HEK293 (cell line): Measurements from ENCODE around the gene TOP3A.

Source experiments
- CTCF ChIA-PET: fragments of 350-600 bp; formaldehyde crosslinking; extraction: SDS; loops from one replicate; lab custom pipeline; 2021; ENCODE audit warnings: antibody characterized with exemption; lab: Yijun Ruan, JAX
- POLR2A ChIA-PET: fragments of 300-600 bp; formaldehyde crosslinking; extraction: SDS; loops from one replicate; lab custom pipeline; 2020; ENCODE audit warnings: antibody characterized with exemption, inconsistent platforms; lab: Yijun Ruan, JAX
- H3K27ac ChIP-seq: fragments of 200-500 bp; sonication (Bioruptor generic); 2 replicates; pipeline ENCODE4 v1.5.1; 2014; ENCODE audit warnings: low read depth, low read length, control low read depth, inconsistent platforms; ENCODE audit errors: extremely low read depth
- H3K36me3 ChIP-seq, 2 experiments: fragments of 200-500 bp in 1 of 2; sonication (Bioruptor generic) in 1 of 2; 1 replicate in 1 of 2; 2 replicates in 1 of 2; pipeline ENCODE4 v1.5.1; 2014 to 2017; ENCODE audit warnings: inconsistent platforms in 2 of 2, low read length in 2 of 2; ENCODE audit not compliant: control insufficient read depth in 2 of 2, insufficient read depth in 1 of 2
- H3K4me1 ChIP-seq: fragments of 200-500 bp; sonication (Bioruptor generic); 2 replicates; pipeline ENCODE4 v1.5.1; 2014; ENCODE audit warnings: mild to moderate bottlenecking, low read length, inconsistent platforms; ENCODE audit not compliant: control insufficient read depth, insufficient read depth
- H3K4me3 ChIP-seq: 2 replicates; pipeline ENCODE4 v1.5.1; 2011; ENCODE audit warnings: low read depth, mild to moderate bottlenecking, control low read depth, low read length, moderate library complexity
- H3K9me3 ChIP-seq: fragments of 200-500 bp; sonication (Bioruptor generic); 2 replicates; pipeline ENCODE4 v1.5.1; 2014; ENCODE audit warnings: low read depth, low read length, inconsistent platforms; ENCODE audit not compliant: control insufficient read depth, insufficient read depth
- BCL11B ChIP-seq: fragments of 450-650 bp; formaldehyde crosslinking; IDR thresholded peaks from 2 replicates; pipeline ENCODE4 v1.5.1; 2016; ENCODE audit warnings: low read depth, missing biosample characterization, missing genetic modification characterization
- GLI4 ChIP-seq: fragments of 450-650 bp; formaldehyde crosslinking; IDR thresholded peaks from 2 replicates; pipeline ENCODE4 v1.5.1; 2016; ENCODE audit warnings: missing biosample characterization, missing genetic modification characterization
- KLF1 ChIP-seq: fragments of 450-650 bp; formaldehyde crosslinking; IDR thresholded peaks from 2 replicates; pipeline ENCODE4 v1.5.1; 2016; ENCODE audit warnings: missing biosample characterization, missing genetic modification characterization
- KLF8 ChIP-seq: fragments of 450-650 bp; formaldehyde crosslinking; IDR thresholded peaks from 2 replicates; pipeline ENCODE4 v1.5.1; 2016; ENCODE audit warnings: missing biosample characterization, missing genetic modification characterization
- KLF9 ChIP-seq: fragments of 450-650 bp; formaldehyde crosslinking; IDR thresholded peaks from 2 replicates; pipeline ENCODE4 v1.5.1; 2016; ENCODE audit warnings: missing biosample characterization, missing genetic modification characterization, low read depth
- MYNN ChIP-seq: fragments of 450-650 bp; formaldehyde crosslinking; IDR thresholded peaks from 2 replicates; pipeline ENCODE4 v1.5.1; 2016; ENCODE audit warnings: missing biosample characterization, missing genetic modification characterization, borderline replicate concordance
- SP2 ChIP-seq: fragments of 450-650 bp; formaldehyde crosslinking; IDR thresholded peaks from 2 replicates; pipeline ENCODE4 v1.5.1; 2016; ENCODE audit warnings: missing biosample characterization, missing genetic modification characterization
- SP3 ChIP-seq: fragments of 450-650 bp; formaldehyde crosslinking; IDR thresholded peaks from 2 replicates; pipeline ENCODE4 v1.5.1; 2016; ENCODE audit warnings: missing biosample characterization, missing genetic modification characterization
- ZNF416 ChIP-seq: fragments of 450-650 bp; formaldehyde crosslinking; IDR thresholded peaks from 2 replicates; pipeline ENCODE4 v1.5.1; 2016; ENCODE audit warnings: missing biosample characterization, missing genetic modification characterization
- ZNF658 ChIP-seq: fragments of 450-650 bp; formaldehyde crosslinking; IDR thresholded peaks from 2 replicates; pipeline ENCODE4; 2016; ENCODE audit warnings: missing biosample characterization, missing genetic modification characterization
- TF ChIP-seq, protein P1 (sequence below): fragments of 450-650 bp; formaldehyde crosslinking; IDR thresholded peaks from 2 replicates; pipeline ENCODE4 v1.5.1; 2016; ENCODE audit warnings: missing biosample characterization, missing genetic modification characterization
- TF ChIP-seq, protein P2 (sequence below): fragments of 450-650 bp; formaldehyde crosslinking; IDR thresholded peaks from 2 replicates; pipeline ENCODE4 v1.5.1; 2016; ENCODE audit warnings: missing biosample characterization, missing genetic modification characterization
- TF ChIP-seq, protein P3 (sequence below): fragments of 450-650 bp; formaldehyde crosslinking; IDR thresholded peaks from 2 replicates; pipeline ENCODE4 v1.5.1; 2017; ENCODE audit warnings: missing biosample characterization, missing genetic modification characterization
- TF ChIP-seq, protein P4 (sequence below): fragments of 450-650 bp; formaldehyde crosslinking; IDR thresholded peaks from 2 replicates; pipeline ENCODE4 v1.5.1; 2016; ENCODE audit warnings: missing biosample characterization, missing genetic modification characterization

TOP3A gene

DNA sequence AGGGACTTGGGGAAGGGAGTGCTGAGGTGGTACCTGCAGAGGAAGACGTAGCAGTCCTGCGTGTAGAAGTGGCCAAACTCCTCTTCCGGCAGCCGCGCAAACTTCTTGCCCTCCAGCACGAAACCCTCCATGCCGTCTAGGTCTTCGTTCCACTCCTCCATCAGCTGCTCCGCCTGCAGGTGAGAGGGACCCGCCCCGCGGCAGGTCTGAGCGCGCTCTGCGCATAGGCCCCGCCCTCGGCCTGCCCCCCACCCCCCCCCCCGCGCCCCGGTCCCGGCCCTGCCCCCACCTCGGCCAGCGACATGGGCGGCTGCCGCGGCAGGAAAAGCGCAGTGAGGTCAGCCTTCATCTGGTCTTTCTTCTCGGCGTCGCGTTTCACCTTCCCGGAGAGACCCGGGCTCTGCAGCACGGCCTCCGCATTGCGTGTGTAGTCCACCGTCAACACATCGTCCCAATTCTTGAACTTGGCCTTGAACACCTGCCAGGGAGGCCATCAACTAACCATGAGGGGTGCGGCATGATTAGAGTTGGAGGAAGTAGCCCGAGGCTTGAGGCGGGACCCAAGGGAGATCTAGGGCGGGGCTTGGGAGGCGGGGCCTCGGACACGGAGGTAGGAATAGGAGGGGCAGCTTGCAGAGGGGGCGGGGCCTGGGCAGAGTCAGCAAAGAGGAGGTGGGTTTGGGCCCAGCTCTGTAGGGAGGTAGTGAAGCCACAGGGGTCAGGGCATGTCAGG is 67.7 kb downstream of the TOP3A start:
- peaks cover 6 to 88% of the 10 kb centered on the region in 2 experiments; a peak in 2 of 3 replicates for H3K36me3 ChIP-seq
- CTCF ChIA-PET: interaction anchor here (0.5 to 1.4 kb wide), 9 partner anchors 10 to 1585 kb away, joined by 3 to 5 read pairs (median 3); no protein-coding TSS in a partner anchor

DNA sequence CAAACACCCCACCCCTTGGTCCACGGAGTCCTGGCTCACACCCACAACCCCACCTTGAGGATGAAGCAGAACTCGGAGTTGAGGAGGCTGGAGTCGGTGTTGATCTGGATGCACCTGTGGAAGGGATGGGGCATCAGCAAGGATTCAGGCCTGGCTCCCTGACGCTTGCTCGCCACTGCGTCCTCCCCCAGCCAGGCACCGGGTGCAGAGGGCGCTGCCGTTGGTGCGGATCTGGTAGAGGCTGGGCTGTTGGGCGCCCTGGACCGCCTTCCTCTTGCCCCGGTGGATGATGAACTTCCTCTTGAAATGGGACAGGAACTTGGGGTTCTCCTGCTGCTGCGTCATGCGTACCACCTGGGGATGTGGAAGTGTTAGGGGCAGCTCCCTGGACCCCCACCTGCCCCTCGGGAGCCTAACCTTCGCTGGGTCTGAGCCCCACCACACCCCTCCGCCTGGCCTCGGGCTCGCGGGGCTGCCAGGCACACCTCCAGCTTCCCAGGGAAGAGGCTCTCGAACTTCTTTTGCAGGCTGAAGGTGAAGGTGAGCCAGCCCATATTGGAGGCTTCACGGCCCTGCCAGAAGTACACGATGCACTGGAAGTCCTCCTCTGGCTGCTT is 68.6 kb downstream of the TOP3A start:
- no peak overlapping the region for H3K27ac ChIP-seq
- no peak for TF ChIP-seq MYNN (tag by site-specific recombination)
- TF ChIP-seq, protein P1, sequence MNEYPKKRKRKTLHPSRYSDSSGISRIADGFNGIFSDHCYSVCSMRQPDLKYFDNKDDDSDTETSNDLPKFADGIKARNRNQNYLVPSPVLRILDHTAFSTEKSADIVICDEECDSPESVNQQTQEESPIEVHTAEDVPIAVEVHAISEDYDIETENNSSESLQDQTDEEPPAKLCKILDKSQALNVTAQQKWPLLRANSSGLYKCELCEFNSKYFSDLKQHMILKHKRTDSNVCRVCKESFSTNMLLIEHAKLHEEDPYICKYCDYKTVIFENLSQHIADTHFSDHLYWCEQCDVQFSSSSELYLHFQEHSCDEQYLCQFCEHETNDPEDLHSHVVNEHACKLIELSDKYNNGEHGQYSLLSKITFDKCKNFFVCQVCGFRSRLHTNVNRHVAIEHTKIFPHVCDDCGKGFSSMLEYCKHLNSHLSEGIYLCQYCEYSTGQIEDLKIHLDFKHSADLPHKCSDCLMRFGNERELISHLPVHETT (tag by site-specific recombination): no peak
- no peaks in the 10 kb centered on the region for H3K9me3 ChIP-seq
- ChIA-PET CTCF (interaction anchor here (0.5 kb wide), 1 partner anchor 30 kb away, joined by 5 read pairs; no protein-coding TSS in a partner anchor), POLR2A (interaction anchor here (1.9 kb wide), 1 partner anchor 62 kb away, joined by 5 read pairs; the partner anchor contains the start of gene ALKBH5)
- no peaks in the 10 kb centered on the region for H3K4me1 ChIP-seq
- peaks cover 6 to 88% of the 10 kb centered on the region in 2 experiments; a peak in 2 of 3 replicates for H3K36me3 ChIP-seq
- no peak overlapping the region for H3K4me3 ChIP-seq

More for the DNA sequence above, 67.7 kb downstream of the TOP3A start:
- Histone ChIP-seq H3K4me3 (no peak overlapping the region), H3K9me3 (no peaks in the 10 kb centered on the region), H3K27ac (0 out of 2 replicates have a peak overlapping the region, but pooled peaks have one; percentile 24), H3K4me1 (no peaks in the 10 kb centered on the region)
- TF ChIP-seq GLI4 (tag by site-specific recombination) (no peak), BCL11B (no peak), ZNF658 (tag by site-specific recombination) (no peak), KLF9 (peak; percentile 45; the same call in 1 of the 2 replicates), KLF1 (tag by site-specific recombination) (peak; percentile 87), KLF8 (tag by site-specific recombination) (peak; percentile 45; the same call in 1 of the 2 replicates), SP2 (tag by site-specific recombination) (peak; percentile 69), ZNF416 (tag by site-specific recombination) (no peak), SP3 (tag by site-specific recombination) (0 out of 2 replicates have a peak, but pooled peaks have one; percentile 35)
- TF ChIP-seq, protein P2, sequence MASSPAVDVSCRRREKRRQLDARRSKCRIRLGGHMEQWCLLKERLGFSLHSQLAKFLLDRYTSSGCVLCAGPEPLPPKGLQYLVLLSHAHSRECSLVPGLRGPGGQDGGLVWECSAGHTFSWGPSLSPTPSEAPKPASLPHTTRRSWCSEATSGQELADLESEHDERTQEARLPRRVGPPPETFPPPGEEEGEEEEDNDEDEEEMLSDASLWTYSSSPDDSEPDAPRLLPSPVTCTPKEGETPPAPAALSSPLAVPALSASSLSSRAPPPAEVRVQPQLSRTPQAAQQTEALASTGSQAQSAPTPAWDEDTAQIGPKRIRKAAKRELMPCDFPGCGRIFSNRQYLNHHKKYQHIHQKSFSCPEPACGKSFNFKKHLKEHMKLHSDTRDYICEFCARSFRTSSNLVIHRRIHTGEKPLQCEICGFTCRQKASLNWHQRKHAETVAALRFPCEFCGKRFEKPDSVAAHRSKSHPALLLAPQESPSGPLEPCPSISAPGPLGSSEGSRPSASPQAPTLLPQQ (tag by site-specific recombination): no peak
- TF ChIP-seq, protein P3, sequence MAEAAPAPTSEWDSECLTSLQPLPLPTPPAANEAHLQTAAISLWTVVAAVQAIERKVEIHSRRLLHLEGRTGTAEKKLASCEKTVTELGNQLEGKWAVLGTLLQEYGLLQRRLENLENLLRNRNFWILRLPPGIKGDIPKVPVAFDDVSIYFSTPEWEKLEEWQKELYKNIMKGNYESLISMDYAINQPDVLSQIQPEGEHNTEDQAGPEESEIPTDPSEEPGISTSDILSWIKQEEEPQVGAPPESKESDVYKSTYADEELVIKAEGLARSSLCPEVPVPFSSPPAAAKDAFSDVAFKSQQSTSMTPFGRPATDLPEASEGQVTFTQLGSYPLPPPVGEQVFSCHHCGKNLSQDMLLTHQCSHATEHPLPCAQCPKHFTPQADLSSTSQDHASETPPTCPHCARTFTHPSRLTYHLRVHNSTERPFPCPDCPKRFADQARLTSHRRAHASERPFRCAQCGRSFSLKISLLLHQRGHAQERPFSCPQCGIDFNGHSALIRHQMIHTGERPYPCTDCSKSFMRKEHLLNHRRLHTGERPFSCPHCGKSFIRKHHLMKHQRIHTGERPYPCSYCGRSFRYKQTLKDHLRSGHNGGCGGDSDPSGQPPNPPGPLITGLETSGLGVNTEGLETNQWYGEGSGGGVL (tag by site-specific recombination): no peak
- TF ChIP-seq, protein P4, sequence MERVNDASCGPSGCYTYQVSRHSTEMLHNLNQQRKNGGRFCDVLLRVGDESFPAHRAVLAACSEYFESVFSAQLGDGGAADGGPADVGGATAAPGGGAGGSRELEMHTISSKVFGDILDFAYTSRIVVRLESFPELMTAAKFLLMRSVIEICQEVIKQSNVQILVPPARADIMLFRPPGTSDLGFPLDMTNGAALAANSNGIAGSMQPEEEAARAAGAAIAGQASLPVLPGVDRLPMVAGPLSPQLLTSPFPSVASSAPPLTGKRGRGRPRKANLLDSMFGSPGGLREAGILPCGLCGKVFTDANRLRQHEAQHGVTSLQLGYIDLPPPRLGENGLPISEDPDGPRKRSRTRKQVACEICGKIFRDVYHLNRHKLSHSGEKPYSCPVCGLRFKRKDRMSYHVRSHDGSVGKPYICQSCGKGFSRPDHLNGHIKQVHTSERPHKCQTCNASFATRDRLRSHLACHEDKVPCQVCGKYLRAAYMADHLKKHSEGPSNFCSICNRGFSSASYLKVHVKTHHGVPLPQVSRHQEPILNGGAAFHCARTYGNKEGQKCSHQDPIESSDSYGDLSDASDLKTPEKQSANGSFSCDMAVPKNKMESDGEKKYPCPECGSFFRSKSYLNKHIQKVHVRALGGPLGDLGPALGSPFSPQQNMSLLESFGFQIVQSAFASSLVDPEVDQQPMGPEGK (tag by site-specific recombination): peak; percentile 37; the same call in 1 of the 2 replicates
- POLR2A ChIA-PET: interaction anchor here (0.6 to 3.7 kb wide), 6 partner anchors 11 to 98 kb away, joined by 3 to 12 read pairs (median 4); partner anchors contain the start of genes ALKBH5 and MIEF2
